GM18526 (cell line): ENCODE measurements around the gene RNLS.

Experiments
- POLR2A ChIP-seq: IDR thresholded peaks from 3 replicates; pipeline ENCODE4 v1.6.1; 2011; ENCODE audit not compliant: insufficient read length; ENCODE audit errors: extremely low read depth

The RNLS gene

GRCh38 chr10:88450201-88450600, 132.9 kb downstream of the RNLS start:
- TF ChIP-seq POLR2A = no peak

DNA sequence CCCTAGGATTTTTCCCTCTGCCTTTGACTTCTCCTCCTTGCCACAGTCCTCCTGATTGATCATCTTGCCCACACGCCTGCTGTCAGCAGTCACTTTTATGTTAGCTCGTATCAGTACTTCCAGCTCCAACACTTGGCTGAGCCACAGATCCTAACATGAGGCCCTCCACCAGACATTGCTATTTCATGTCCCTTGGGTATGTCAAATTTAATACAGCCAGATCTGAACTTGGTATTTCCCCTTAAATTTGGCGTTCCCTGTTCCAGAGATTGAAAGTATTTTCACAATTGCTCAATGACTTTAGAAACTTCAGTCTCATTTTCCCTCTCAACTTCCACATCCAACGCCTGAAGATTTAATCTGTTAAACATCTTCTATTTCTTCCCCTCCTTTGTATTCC, 140.4 kb downstream of the RNLS start:
- TF ChIP-seq POLR2A = no peak

GRCh38 chr10:88440541-88440940, 142.6 kb downstream of the RNLS start:
- no peak for TF ChIP-seq POLR2A

- TF ChIP-seq POLR2A = no peak
Observed at GRCh38 chr10:88439932-88440331, 143.2 kb downstream of the RNLS start.

DNA sequence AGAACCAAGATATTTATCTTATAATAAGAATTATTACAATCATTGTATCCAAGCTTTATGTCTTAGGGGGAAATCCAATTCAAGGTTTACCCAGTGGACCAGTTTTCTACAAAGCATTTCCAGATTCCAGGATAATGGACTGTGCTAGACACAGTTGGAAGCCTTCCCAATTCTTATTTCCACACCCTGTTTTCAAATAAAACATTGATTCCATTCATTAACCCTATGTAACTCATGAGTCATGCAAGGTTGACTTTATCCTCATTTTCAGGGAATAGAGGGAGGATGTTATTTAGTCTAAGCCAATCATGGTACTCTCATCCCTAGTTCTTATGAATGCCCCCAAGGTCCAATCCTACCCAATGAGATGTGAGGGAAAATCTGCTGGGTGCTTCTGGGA, 145.7 kb downstream of the RNLS start:
- TF ChIP-seq POLR2A = no peak

DNA sequence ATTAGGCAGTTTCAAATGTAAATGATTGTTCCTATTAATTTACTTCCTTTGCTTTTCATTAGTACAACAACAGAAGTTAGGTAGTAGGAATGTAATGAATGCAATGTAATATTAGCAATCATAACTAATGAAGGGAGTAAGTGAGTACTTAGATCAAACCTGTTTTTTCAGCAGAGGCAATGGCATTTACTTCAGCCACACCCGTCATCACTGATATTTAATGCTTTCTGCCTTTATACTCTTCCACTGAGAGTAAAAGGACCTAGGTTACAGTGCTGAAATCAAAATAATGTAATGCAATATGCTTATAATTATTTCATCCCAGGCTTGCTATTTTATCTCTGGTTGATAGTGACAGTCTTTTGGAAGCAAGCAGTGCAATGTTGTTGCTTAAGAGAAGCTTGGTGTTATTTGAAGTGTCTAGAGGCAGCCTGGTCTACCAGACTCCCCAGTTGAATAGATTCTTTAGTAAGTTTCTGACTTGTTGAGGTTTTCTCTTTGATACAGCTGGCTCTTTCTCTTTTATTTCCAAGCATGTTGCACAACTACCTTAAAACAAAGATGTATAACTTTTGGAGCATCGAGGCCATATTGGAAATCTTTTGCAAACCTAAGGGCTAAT, 149.4 kb downstream of the RNLS start:
- no peak for TF ChIP-seq POLR2A

DNA sequence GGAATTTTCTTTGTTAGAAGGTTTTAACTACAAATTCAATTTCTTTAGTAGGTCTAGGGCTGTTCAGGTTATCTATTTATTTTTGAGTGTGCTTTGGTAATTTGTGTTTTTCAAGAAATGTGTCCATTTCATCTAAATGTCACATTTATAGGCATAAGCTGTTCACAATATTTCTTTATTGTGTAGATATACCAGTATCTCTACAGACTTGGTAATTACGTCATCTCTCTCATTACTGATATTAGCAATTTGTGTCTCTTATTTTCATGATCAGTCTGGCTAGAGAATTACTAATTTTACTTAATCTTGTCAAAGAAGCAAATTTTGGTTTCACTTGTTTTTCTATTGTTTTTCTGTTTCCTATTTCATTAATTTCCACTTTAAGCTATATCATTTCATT, 152.0 kb downstream of the RNLS start:
- no peak for TF ChIP-seq POLR2A

GRCh38 chr10:88428976-88429375, 154.1 kb downstream of the RNLS start:
- TF ChIP-seq POLR2A = no peak

DNA sequence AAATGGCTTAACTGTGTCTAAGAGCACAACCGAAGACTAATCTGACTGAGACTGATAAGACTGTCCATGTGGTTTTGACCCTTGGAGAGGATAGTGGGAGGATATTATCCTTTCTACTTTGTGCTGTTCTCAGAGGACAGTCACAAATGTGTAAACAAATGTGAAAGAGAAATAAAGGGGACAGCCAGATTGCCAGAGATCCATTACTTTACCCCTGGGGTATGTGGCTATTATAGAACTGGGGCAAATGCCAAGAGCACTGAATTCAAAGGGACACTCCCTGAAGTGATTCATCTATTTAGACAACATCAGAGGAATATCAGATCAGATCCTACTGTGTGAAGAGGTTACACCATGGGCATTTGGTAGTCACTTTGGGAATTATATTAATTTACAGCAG, 154.7 kb downstream of the RNLS start:
- TF ChIP-seq POLR2A = no peak

DNA sequence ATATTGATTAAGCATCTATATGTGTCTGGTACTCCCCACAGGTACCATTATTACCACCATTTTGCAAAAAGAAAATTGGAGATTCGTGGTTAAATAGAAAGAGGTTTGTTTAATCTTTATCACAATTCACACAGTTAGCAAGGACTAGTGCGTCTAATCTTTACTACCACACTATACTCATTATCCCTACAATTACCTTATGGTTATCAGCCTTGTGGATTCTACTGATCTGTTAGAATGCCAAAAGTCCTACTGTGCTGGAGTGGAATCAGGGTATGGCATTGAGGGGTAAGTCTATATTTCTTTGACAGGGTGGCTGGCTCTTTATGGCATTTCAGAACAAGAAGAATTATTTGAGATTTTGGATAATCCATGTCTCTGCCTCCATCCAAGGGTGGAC, 156.1 kb downstream of the RNLS start:
- no peak for TF ChIP-seq POLR2A

GRCh38 chr10:88424881-88425280, 158.2 kb downstream of the RNLS start:
- no peak for TF ChIP-seq POLR2A

- TF ChIP-seq POLR2A = no peak
Observed at GRCh38 chr10:88423732-88424131, 159.4 kb downstream of the RNLS start.

DNA sequence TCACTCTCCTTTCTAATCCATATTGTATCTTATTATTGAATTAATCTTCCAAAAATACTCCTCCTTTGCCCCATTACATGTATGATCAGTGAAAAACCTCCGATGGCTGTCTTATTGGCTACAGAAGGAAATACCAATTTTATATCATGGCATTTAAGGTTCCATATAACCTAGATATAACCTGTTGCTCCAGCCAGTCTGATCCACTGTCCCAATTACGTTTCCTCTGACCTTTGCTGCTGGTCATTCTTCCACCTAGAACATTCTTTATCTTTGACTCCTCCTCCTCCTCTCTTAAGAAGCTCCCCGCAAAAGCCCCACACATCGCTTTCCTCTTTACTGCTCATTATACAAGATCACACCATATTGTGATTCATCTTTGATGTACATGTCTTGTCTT, 161.5 kb downstream of the RNLS start:
- no peak for TF ChIP-seq POLR2A

DNA sequence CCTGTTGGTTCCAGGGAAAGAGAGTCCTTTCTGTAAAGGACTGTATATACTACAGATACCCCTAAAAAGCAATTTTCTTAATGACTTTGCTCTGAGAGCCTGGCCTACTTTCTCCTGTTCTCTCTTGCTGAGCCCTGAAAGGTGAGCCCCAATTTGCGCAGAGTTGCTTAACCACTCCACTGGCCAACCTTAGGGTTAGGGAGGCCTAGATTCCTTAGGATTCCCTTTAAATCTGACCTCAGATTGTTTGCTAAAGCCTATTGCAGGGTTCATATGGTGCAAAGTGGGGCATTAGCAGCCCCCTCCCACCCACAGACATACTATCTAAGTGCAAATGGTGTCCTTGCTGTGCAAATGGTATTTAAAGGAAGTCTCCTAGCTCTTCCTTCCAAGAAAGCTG, 164.2 kb downstream of the RNLS start:
- no peak for TF ChIP-seq POLR2A

GRCh38 chr10:88417387-88418030, 165.6 kb downstream of the RNLS start:
- TF ChIP-seq POLR2A = no peak

GRCh38 chr10:88416801-88417200, 166.3 kb downstream of the RNLS start:
- no peak for TF ChIP-seq POLR2A

DNA sequence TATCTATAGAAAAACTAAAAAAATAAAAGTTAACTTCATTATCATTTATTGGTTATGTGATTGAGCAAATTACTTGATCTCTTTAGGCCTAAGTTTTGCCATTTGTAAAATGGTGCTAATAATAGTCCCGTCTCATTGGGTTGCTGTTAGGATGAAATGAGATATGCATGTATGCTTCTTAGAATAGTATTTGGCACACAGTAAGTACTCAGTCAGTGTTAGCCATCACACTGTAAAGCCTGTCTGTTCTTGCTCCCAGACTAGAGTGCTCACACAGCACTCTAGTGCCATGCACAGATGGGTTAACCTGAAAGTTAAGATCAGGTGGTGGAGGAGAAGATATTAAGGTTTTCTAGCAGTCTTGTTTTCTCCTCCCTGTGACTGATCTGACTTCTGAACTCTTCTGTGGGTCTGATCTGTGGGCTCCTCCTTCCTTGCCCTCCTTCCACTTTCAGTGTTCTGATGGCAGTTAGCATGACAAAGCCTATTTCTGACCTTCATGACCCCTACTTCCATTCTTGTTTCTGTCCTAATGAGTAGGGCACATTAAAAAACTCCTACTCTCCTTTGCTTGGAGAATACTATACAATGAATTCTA, 167.5 kb downstream of the RNLS start:
- TF ChIP-seq POLR2A = no peak
